OCI-LY3 (cell line): Measurements from ENCODE around the gene MLXIP.
A peak's percentile ranks its signal among the peaks of the same experiment; 100 is the strongest.

Source experiments
- H2AFZ ChIP-seq: fragments of 200-600, 300-600 bp; shearing (Covaris generic); 2 replicates; pipeline ENCODE4 v1.6.0; 2014; ENCODE audit warnings: antibody characterized with exemption, low read depth, low read length
- H3K27ac ChIP-seq: fragments of 200-600, 300-600 bp; sonication (generic); 2 replicates; pipeline ENCODE4 v1.5.1; 2014; ENCODE audit warnings: mild to moderate bottlenecking, low read length, moderate library complexity, mixed read lengths
- H3K27me3 ChIP-seq: fragments of 200-600, 300-600 bp; sonication (generic); 2 replicates; pipeline ENCODE4 v1.6.1; 2014; ENCODE audit warnings: low read depth, low read length, mixed read lengths
- H3K36me3 ChIP-seq: fragments of 200-600, 300-600 bp; sonication (generic); replicated peaks from 2 replicates; pipeline ENCODE3; 2014; ENCODE audit warnings: low read depth, low read length, mixed read lengths
- H3K4me1 ChIP-seq: fragments of 300-600, 200-600 bp; sonication (generic); 2 replicates; pipeline ENCODE4 v1.6.1; 2014; ENCODE audit warnings: low read length, mixed read lengths
- H3K4me2 ChIP-seq: fragments of 200-600, 300-600 bp; sonication (generic); 2 replicates; pipeline ENCODE4 v1.6.1; 2014; ENCODE audit warnings: low read length, mixed read lengths
- H3K4me3 ChIP-seq: fragments of 300-600, 200-600 bp; sonication (generic); 2 replicates; pipeline ENCODE4 v1.5.1; 2014; ENCODE audit warnings: antibody characterized with exemption, mild to moderate bottlenecking, low read length, moderate library complexity
- H3K79me2 ChIP-seq: fragments of 300-600, 200-600 bp; shearing (Covaris generic); 2 replicates; pipeline ENCODE4 v1.6.1; 2014; ENCODE audit warnings: mild to moderate bottlenecking, low read length, mixed read lengths
- H3K9ac ChIP-seq: fragments of 300-600, 200-600 bp; shearing (Covaris generic); 2 replicates; pipeline ENCODE4 v1.6.0; 2014; ENCODE audit warnings: mild to moderate bottlenecking, low read length, moderate library complexity
- H3K9me3 ChIP-seq: fragments of 200-600, 300-600 bp; shearing (Covaris generic); 2 replicates; pipeline ENCODE4 v1.6.1; 2014; ENCODE audit warnings: low read length, mixed read lengths; ENCODE audit not compliant: insufficient read depth
- H4K20me1 ChIP-seq: fragments of 200-600, 300-600 bp; sonication (generic); 2 replicates; pipeline ENCODE4 v1.6.1; 2016; ENCODE audit warnings: low read length, mixed read lengths; ENCODE audit not compliant: insufficient read depth
- EZH2phosphoT487 ChIP-seq: fragments of 200-600 bp; shearing (Covaris generic); IDR thresholded peaks from 2 replicates; pipeline ENCODE4 v1.6.1; 2018; ENCODE audit warnings: antibody characterized with exemption, mixed run types, low read depth
- TF ChIP-seq, protein P1 (sequence below): fragments of 200-600, 300-600 bp; sonication (generic); IDR thresholded peaks from 2 replicates; pipeline ENCODE4 v1.5.1; 2014; ENCODE audit warnings: antibody characterized with exemption, low read length, low read depth

MLXIP gene, protein sequence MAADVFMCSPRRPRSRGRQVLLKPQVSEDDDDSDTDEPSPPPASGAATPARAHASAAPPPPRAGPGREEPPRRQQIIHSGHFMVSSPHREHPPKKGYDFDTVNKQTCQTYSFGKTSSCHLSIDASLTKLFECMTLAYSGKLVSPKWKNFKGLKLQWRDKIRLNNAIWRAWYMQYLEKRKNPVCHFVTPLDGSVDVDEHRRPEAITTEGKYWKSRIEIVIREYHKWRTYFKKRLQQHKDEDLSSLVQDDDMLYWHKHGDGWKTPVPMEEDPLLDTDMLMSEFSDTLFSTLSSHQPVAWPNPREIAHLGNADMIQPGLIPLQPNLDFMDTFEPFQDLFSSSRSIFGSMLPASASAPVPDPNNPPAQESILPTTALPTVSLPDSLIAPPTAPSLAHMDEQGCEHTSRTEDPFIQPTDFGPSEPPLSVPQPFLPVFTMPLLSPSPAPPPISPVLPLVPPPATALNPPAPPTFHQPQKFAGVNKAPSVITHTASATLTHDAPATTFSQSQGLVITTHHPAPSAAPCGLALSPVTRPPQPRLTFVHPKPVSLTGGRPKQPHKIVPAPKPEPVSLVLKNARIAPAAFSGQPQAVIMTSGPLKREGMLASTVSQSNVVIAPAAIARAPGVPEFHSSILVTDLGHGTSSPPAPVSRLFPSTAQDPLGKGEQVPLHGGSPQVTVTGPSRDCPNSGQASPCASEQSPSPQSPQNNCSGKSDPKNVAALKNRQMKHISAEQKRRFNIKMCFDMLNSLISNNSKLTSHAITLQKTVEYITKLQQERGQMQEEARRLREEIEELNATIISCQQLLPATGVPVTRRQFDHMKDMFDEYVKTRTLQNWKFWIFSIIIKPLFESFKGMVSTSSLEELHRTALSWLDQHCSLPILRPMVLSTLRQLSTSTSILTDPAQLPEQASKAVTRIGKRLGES

DNA sequence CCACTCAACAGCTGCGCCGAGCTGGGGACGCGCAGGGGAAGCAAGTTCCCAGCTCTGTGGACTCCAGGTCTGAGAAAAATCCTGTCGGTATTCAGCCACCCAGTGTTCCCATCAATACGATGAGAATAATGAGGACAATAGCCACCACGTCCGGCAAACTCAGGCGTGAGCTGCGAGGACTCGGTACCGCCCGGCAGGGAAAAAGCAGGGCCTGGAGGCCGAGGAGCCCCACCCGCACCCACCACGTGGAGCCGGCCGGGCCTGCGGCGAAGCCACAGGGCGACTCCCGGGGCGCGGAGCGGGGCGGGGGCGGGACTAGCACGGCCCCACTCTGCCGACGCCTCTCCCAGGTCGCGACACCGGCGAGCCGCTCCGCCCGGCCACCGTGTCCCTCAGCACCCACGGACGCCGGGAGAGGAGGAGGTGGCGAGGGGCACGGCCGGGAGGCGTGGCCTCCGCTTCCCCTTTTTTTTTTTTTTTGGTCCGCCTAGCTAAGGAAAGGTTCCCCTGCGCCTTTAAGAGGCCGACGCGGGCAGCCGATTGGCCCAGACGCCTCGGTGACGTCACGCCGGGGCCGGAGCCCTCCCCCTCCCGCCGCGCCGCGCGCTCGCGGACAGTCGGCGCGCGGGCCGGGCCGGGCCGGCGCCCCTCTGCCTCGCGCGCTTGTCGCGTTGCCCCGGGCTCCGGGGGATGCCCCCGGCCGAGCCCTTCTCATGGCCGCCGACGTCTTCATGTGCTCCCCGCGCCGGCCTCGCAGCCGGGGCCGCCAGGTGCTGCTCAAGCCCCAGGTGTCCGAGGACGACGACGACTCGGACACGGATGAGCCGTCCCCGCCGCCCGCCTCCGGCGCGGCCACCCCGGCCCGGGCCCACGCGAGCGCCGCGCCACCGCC is at the start of gene MLXIP:
MLXIP (plus strand) TSS at position 616 of the 892 bp plus-strand sequence; CDS start at position 714, 98 bp downstream.
- peaks cover 56% of the 10 kb centered on the region for H3K4me1 ChIP-seq
- TF ChIP-seq, protein P1, sequence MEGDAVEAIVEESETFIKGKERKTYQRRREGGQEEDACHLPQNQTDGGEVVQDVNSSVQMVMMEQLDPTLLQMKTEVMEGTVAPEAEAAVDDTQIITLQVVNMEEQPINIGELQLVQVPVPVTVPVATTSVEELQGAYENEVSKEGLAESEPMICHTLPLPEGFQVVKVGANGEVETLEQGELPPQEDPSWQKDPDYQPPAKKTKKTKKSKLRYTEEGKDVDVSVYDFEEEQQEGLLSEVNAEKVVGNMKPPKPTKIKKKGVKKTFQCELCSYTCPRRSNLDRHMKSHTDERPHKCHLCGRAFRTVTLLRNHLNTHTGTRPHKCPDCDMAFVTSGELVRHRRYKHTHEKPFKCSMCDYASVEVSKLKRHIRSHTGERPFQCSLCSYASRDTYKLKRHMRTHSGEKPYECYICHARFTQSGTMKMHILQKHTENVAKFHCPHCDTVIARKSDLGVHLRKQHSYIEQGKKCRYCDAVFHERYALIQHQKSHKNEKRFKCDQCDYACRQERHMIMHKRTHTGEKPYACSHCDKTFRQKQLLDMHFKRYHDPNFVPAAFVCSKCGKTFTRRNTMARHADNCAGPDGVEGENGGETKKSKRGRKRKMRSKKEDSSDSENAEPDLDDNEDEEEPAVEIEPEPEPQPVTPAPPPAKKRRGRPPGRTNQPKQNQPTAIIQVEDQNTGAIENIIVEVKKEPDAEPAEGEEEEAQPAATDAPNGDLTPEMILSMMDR: no peak
- no peak for TF ChIP-seq EZH2phosphoT487

DNA sequence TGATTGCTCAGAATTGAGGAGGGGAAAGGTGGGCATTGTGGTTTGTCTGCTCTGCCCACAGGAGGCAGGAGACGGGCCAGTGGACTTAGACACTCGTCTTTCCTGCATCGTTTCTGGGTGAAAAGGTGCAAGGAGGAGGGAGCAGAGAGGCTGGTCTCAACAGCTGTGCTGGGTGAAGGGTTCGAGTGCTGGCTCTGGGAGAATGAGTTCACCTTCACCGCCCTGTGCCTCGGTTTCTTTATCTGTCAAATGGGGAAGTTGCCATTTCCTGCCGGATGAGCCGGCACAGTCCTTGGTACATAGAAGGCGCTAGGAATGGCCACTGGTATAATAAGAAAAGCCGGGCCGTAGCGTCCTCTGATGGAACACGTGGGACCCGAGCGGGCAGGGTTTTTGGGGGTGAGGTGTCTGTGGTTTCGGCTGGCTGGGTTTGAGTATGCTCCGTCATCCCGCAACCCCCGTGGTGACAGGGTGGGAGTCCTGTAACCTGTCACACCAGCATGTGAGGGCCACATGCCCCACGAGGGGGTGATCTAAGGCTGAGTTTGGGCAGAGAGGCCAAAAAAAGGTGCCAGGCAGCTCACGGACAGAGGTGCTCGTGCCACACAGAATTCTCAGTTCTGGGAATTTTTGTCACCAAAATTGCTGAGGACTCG is 49.5 kb upstream of the MLXIP start:
- peaks cover 87% of the 10 kb centered on the region for H3K79me2 ChIP-seq

More for the DNA sequence above, at the start of gene MLXIP:
- Histone ChIP-seq H3K9me3 (no peaks in the 10 kb centered on the region), H3K4me3 (peak within 1 kb of the TSS; percentile 87), H2AFZ (peak within 1 kb of the TSS; percentile 9; the same call in 1 of the 2 replicates), H3K27me3 (no peaks in the 10 kb centered on the region), H3K4me2 (peak within 1 kb of the TSS; percentile 98), H3K79me2 (peaks cover 47% of the 10 kb centered on the region), H3K27ac (no peak within 1 kb of the TSS), H3K9ac (peak within 1 kb of the TSS; percentile 77), H4K20me1 (peaks cover 36% of the 10 kb centered on the region), H3K36me3 (peaks cover 6% of the 10 kb centered on the region)

DNA sequence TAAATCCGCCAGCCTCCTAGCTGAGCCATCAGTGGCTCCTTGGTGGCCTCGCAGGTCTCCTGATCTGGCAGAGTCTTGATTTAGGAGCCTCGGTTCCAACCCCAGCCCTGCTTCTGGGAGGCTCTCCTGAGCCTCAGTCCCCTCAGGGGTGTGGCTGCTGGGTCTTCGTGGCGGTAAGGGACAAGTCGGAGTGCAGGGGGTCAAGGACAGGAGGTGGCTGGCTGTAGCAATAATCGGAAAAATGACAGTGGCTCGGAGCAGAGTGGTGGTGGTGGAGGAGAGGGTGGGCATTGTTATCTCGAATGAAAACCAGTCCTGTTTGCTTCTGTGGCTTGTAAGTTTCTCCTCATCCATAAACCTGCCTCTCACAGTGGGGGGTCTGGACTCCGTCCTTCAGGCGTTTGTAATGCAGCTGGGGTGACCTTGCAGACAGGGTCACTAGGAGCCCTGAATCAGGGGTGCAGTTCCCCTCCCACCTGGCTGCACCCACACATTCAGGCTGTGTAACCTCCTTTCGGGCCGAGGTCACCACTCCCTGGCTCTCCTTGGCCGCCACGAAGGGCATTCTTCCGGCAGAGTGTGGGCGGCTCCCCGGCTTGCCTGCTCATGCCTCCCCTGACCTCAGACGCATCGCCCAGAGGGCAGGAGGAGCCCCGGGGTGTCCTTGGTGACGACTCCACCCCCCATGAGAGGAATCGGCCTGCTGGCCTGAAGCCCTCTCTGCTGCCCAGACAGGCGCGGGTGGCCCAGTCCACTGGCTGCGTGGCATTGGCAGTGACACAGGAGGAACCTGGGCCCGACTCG is 48.7 kb upstream of the MLXIP start:
- Histone ChIP-seq H3K4me2 (peak overlapping the region; percentile 86), H3K9ac (peak overlapping the region; percentile 9; the same call in 1 of the 2 replicates), H3K4me1 (peaks cover 75% of the 10 kb centered on the region), H3K27me3 (no peaks in the 10 kb centered on the region), H3K27ac (peak overlapping the region; percentile 27), H4K20me1 (peaks cover 52% of the 10 kb centered on the region), H3K36me3 (peaks cover 26% of the 10 kb centered on the region), H3K79me2 (peaks cover 83% of the 10 kb centered on the region), H3K9me3 (no peaks in the 10 kb centered on the region), H2AFZ (no peak overlapping the region), H3K4me3 (peak overlapping the region; percentile 55)
- TF ChIP-seq, protein P1: no peak
- TF ChIP-seq EZH2phosphoT487: no peak

More for the DNA sequence above, 49.5 kb upstream of the MLXIP start:
- Histone ChIP-seq H3K36me3 (peaks cover 24% of the 10 kb centered on the region), H2AFZ (no peak overlapping the region), H3K4me3 (peak overlapping the region; percentile 55), H3K4me1 (peaks cover 83% of the 10 kb centered on the region), H4K20me1 (peaks cover 52% of the 10 kb centered on the region), H3K9me3 (no peaks in the 10 kb centered on the region), H3K27ac (peak overlapping the region; percentile 27), H3K27me3 (no peaks in the 10 kb centered on the region), H3K4me2 (peak overlapping the region; percentile 86), H3K9ac (peak overlapping the region; percentile 11; the same call in 1 of the 2 replicates)
- TF ChIP-seq, protein P1: peak; percentile 47
- TF ChIP-seq EZH2phosphoT487: no peak
